Immature natural killer cell (primary cell): Measurements from ENCODE around the gene BLVRA. TPM values are rescaled to one million over a fixed set of nuclear protein-coding genes. Genes with fewer than 3 reads are reported as not detected.
A peak's percentile ranks its signal among the peaks of the same experiment; 100 is the strongest.

Source experiments
- DNase-seq, 3 donors: peaks; one replicate each; pipeline ENCODE4 v3.0.0; 2022; ENCODE audit warnings: mixed read lengths in 1 of 3
- H3K27ac Mint-ChIP-seq, 6 donors: one replicate each; pipeline ENCODE4 v1.8.0; 2020; ENCODE audit warnings: mixed read lengths in 6 of 6, mild to moderate bottlenecking in 5 of 6, inconsistent platforms in 4 of 6, moderate library complexity in 3 of 6
- H3K27me3 Mint-ChIP-seq, 3 donors: one replicate each; pipeline ENCODE4 v1.8.0; 2020 to 2021; ENCODE audit warnings: low read depth in 3 of 3, mild to moderate bottlenecking in 3 of 3, mixed read lengths in 3 of 3, moderate library complexity in 3 of 3, inconsistent platforms in 1 of 3
- H3K36me3 Mint-ChIP-seq, 3 donors: one replicate each; pipeline ENCODE4 v1.8.0; 2020; ENCODE audit warnings: mixed read lengths in 3 of 3, inconsistent platforms in 2 of 3, mild to moderate bottlenecking in 2 of 3
- H3K4me1 Mint-ChIP-seq, 2 donors: one replicate each; pipeline ENCODE4 v1.8.0; 2020; ENCODE audit warnings: inconsistent platforms in 2 of 2, mild to moderate bottlenecking in 2 of 2, mixed read lengths in 2 of 2, moderate library complexity in 1 of 2
- H3K4me3 Mint-ChIP-seq, 5 donors: one replicate each; pipeline ENCODE4 v1.8.0; 2020; ENCODE audit warnings: mild to moderate bottlenecking in 5 of 5, mixed read lengths in 5 of 5, inconsistent platforms in 3 of 5, moderate library complexity in 3 of 5
- H3K9me3 Mint-ChIP-seq, 6 donors: one replicate each; pipeline ENCODE4 v1.8.0; 2020; ENCODE audit warnings: mild to moderate bottlenecking in 6 of 6, mixed read lengths in 6 of 6, inconsistent platforms in 4 of 6, moderate library complexity in 3 of 6
- polyA plus RNA-seq, 3 donors: library from polyadenylated mRNA; unstranded; fragments of 300-500 nt; fragmentation: Illumina TruSeq; gene quantifications; one replicate each; pipeline ENCODE4 v1.2.3, GENCODE V29; 2021

Gene BLVRA
- polyA plus RNA-seq, 3 donors from 2014 or later = 51.0 to 72.3 (median 51.0) TPM

DNA sequence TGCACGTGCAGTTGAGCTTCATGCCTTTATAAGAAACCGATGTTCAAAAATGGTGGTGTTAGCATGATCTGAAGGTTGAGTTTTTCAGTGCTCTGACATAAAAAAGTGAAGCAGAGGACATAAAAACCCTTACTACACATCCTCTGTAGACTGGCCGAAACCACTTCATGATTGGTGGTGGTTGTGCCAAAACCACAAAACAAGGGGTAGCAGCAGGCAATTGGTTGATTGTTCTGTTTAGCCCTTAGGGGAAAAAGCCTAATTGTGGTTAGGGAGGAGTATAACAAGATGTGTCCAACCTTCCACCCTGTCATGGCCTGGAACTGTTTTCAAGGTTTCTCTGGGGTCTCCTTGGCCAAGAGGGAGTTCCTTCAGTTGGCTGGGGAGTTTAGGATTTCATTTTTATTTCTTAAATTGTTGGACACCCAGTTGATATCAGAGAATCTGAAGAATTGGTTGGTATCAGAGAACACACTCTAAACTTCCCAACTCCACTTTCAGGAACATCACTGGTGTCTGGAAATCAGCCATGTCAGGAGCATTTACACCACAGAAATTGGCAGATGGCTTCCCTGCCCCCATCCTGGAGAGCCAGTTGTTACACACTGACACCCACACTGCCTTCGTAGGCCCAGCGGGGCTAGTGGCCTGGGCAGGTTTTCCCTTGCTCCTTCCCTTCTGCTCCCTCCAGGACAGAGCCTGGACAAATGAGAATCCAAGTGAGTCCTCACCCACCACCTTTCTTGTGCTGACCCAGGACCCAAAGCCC lies 92.1 kb downstream of the BLVRA start:
- Mint-ChIP-seq H3K4me1 (peaks cover 17 to 20% of the 10 kb centered on the region in 2 donors), H3K9me3 (no peaks in the 10 kb centered on the region), H3K36me3 (no peaks in the 10 kb centered on the region), H3K27ac (peak overlapping the region in 1 of 6 donors; percentile 66), H3K27me3 (peaks cover 1 to 3% (median 2%) of the 10 kb centered on the region in 3 donors), H3K4me3 (peak overlapping the region in 3 of 5 donors; percentile 12 to 46 (median 41))
- DNase-seq = peak; percentile 10 to 30 (median 20)

DNA sequence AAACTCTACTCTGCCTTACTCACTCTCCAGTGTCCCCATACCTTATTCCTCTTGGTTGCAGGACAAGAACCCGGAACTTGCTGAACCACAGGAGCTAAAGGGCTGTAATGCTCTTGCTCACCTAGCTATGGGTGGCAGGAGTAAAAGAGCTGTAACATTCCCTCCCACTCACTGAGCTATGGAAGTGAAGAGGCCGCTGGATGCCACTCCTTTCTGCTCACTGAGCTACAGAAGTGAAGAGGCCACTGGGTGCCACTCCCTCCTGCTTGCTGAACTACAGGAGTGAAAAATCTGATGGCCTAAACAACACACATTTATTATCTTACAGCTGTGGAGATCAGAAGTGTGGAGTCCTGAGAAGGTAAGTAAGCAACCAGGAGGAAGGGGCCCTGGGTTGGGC lies 93.3 kb downstream of the BLVRA start:
- Mint-ChIP-seq H3K36me3 (no peaks in the 10 kb centered on the region), H3K4me3 (no peak overlapping the region), H3K9me3 (no peaks in the 10 kb centered on the region), H3K27me3 (peaks cover 1 to 3% (median 2%) of the 10 kb centered on the region in 3 donors), H3K27ac (peak overlapping the region in 1 of 6 donors; percentile 78), H3K4me1 (peaks cover 17 to 20% of the 10 kb centered on the region in 2 donors)
- DNase-seq = no peak

GRCh38 chr7:43855176-43855575 lies 96.7 kb downstream of the BLVRA start:
- Mint-ChIP-seq H3K27ac (no peak overlapping the region), H3K4me1 (peaks cover 10 to 13% of the 10 kb centered on the region in 2 donors), H3K9me3 (no peaks in the 10 kb centered on the region), H3K27me3 (peaks cover 0 to 1% (median 0%) of the 10 kb centered on the region in 3 donors), H3K4me3 (no peak overlapping the region), H3K36me3 (no peaks in the 10 kb centered on the region)
- no peak for DNase-seq

- DNase-seq = no peak
- H3K4me1 Mint-ChIP-seq = peaks cover 0 to 3% of the 10 kb centered on the region in 2 donors
- H3K9me3 Mint-ChIP-seq = no peaks in the 10 kb centered on the region
- no peak overlapping the region for H3K27ac Mint-ChIP-seq
- no peaks in the 10 kb centered on the region for H3K36me3 Mint-ChIP-seq
- no peak overlapping the region for H3K4me3 Mint-ChIP-seq
- peaks cover 0 to under 1% (median 0%) of the 10 kb centered on the region in 3 donors for H3K27me3 Mint-ChIP-seq
Measured at GRCh38 chr7:43856316-43856715, 97.8 kb downstream of the BLVRA start.

Other genes starting within 250 kb of the BLVRA start
- gene STK17A, start 175.6 kb upstream of the BLVRA start, polyA plus RNA-seq = 100 to 1,000 TPM; 255 to 300 (median 271) TPM
- 10 to 100 TPM; 48.2 to 99.7 (median 77.1) TPM for gene COA1, start 29.2 kb upstream of the BLVRA start, polyA plus RNA-seq
- gene MRPS24, start 110.8 kb downstream of the BLVRA start, polyA plus RNA-seq = 100 to 1,000 TPM; 101 to 123 (median 114) TPM
- gene URGCP, start 147.9 kb downstream of the BLVRA start, polyA plus RNA-seq = 10 to 100 TPM in 2 of 3 donors, 1 to 10 TPM in 1; 9.4 to 18.9 (median 10.9) TPM
- gene UBE2D4, start 167.8 kb downstream of the BLVRA start, polyA plus RNA-seq = 10 to 100 TPM in 2 of 3 donors, 1 to 10 TPM in 1; 6.2 to 11.5 (median 10.6) TPM
- under 1 TPM in 1 of 3 donors, not detected in 2; 0.22 TPM for gene SPDYE1, start 239.2 kb downstream of the BLVRA start, polyA plus RNA-seq